HG03175 (cell line): ENCODE data around the gene ECM1.

Source experiments
- ATAC-seq: cut with Tn5 transposase; IDR thresholded peaks from one replicate; pipeline ENCODE4 v1.9.1; 2021; ENCODE audit warnings: mild to moderate bottlenecking, moderate library complexity; ENCODE audit not compliant: unreplicated experiment

The ECM1 gene

GRCh38 chr1:150507912-150508864 lies at the start of gene ECM1:
Gene ECM1, plus strand, starts transcription at chr1:150508109. Its CDS starts 101 bp downstream, at chr1:150508210.
- ATAC-seq = no peak

DNA sequence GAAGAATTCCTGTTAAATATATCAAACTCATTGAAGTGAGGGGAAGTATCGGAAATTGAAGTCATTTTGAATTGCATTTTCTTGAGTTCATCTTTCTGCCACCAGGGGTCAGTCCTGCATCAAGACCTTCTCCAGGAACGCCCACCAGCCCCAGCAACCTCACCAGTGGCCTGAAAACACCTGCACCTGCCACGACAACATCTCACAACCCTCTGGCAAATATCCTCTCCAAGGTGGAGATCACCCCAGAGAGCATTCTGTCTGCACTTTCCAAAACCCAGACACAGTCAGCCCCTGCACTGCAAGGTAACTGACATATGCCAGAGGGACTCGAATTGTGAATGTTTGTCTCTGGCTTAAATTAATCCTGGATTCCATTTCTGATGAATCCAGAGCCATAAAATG lies 43.5 kb upstream of the ECM1 start:
- ATAC-seq = no peak

DNA sequence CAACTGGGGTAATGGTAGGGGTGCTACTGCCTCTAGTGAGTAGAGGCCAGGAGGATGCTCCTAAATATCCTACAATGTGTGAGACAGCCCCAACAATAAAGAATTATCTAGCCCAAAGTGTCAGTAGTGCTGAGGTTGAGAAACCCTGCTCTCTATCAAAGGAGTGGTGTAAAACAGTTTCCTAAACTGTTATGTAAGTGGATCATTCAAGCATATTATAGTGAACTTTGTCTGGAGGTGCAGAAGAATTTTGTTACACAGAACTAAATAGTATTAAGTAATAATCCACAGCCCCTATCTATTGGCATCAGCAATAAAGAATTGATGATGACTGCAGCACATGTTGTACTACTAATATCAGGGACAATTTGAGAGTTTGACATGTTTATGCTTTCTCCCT lies 40.9 kb upstream of the ECM1 start:
- ATAC-seq = no peak

GRCh38 chr1:150469291-150469690 lies 38.6 kb upstream of the ECM1 start:
- ATAC-seq = no peak

DNA sequence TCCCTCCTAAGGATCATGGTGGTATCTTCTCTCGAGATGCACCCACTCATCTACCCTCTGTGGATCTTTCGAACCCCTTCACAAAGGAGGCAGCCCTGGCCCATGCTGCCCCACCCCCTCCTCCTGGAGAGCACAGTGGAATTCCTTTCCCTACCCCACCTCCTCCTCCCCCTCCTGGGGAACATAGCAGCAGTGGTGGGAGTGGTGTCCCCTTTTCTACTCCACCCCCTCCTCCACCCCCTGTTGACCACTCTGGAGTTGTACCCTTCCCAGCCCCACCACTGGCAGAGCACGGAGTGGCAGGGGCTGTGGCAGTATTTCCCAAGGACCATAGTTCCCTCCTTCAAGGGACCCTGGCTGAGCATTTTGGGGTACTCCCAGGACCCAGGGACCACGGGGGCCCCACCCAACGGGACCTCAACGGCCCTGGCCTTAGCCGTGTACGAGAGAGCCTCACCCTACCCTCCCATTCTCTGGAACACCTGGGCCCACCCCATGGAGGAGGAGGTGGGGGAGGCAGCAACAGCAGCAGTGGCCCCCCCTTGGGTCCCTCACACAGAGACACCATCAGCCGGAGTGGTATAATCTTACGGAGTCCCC lies 35.2 kb upstream of the ECM1 start:
- no peak for ATAC-seq

- ATAC-seq = no peak
These were observed 34.2 kb upstream of the ECM1 start for GRCh38 chr1:150473659-150474058.

- no peak for ATAC-seq
These were observed 33.0 kb upstream of the ECM1 start for GRCh38 chr1:150474869-150475268.

DNA sequence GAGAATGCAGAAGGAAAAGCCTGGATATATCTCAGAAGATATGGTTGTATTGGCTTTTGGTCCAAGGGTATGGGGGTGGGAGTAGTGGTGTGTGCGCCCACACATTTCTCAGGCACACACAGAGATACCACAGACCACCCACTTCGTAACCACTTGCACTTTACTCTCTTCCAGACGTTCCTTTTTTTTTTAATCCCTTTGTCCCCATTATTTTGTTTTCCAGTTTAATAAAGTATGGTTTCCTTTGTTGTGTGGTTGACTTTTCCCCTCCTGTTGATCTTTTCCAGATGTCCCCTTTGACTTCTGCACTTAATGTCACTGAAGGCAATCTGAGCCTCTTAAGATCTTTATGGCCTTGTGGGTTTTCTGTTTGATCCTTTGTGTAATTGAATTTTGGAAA lies 31.2 kb upstream of the ECM1 start:
- no peak for ATAC-seq

GRCh38 chr1:150477320-150477719 lies 30.6 kb upstream of the ECM1 start:
- ATAC-seq = no peak

- ATAC-seq = no peak
These were observed 30.2 kb upstream of the ECM1 start for GRCh38 chr1:150477733-150478132.

- ATAC-seq = no peak
These were observed 28.5 kb upstream of the ECM1 start for GRCh38 chr1:150479370-150479769.

DNA sequence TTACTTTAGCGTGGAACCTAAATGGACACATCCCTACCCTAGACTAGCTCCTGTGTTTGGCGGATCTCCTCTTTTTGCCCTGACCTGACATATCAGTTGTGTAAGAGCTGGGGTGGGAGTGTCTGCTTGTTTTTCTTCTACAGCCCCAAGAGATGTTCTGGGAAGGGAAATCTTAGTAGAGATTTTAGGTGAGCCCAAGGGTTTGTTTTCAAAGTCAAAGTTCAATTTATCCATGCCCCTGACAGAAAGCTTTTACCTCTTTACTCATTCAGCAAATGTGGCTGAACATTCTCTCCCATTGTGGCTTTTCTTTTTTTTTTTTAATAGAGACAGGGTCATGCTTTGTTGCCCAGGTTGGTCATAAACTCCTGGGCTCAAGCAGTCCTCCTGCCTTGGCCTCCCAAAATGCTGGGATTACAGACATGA lies 28.0 kb upstream of the ECM1 start:
- ATAC-seq = no peak

- no peak for ATAC-seq
These were observed 23.5 kb upstream of the ECM1 start for GRCh38 chr1:150484431-150484830.

DNA sequence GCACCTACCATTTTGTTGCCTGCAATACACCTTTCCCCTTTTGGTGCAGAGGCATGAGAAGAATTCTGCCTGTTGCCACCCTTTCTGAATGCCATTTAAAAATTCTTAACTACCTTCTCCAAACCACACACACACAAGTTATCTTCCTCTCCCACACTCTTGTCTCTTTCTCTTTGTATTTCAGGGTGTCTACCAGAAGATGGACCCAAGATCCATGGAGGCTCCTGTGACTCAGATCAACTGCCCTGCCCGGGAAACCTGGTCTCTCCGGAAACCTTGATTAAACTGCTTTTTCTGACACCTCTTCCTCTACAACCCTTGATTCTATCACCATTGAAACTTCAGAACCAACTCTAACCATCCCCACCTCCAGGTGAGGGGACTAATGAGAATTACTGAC lies 23.0 kb upstream of the ECM1 start:
- no peak for ATAC-seq

GRCh38 chr1:150486966-150487762 lies 20.7 kb upstream of the ECM1 start, which contains the start of gene TARS2:
Gene TARS2, plus strand, starts transcription at chr1:150487419. Its CDS starts 32 bp downstream, at chr1:150487451.
- ATAC-seq = peak; percentile 100

DNA sequence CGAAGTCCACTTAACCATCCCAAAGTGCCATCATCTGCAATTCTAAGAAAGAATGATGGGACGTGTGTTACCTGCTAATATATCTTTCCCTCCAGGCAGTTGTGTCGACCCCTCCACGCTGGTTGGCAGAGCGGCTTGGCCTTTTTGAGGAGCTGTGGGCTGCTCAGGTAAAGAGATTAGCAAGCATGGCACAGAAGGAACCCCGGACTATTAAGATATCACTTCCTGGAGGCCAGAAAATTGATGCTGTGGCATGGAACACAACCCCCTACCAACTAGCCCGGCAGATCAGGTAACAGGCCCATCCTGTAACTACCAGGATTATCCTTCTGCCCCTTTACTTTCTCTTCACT lies 20.2 kb upstream of the ECM1 start:
- no peak for ATAC-seq

DNA sequence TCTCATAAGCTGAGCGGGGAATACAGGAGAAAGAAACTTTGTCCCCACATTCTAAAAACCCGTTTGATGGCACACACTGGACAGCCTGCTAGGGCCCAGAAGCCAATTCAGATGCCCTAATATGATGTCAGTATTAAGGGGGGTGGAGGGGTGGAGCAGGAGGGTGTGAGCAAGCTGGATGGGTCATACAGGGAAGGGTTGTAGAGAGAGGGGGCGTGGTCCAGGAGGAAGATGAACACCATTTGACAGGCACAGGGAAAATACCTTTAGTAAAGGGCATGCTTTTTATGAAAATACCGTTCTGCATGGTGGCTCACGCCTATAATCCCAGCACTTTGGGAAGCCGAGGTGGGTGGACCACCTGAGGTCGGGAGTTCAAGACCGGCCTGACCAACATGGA lies 14.7 kb upstream of the ECM1 start:
- ATAC-seq = no peak

DNA sequence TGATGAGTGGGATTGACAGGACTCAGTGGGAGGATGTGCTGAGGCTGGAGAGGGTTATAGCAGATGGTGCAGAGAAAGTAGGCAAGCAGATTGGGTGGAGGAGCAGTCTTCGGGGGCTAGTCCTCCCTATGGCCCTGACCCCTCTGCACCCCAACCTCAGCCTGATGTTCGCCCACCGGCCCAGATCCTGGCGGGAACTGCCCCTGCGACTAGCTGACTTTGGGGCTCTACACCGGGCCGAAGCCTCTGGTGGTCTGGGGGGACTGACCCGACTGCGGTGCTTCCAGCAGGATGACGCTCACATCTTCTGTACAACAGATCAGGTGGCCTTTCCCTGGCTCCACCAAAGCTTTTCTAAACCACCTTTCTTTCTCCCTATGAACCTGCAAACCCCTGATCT lies 9.6 kb upstream of the ECM1 start:
- no peak for ATAC-seq

GRCh38 chr1:150505431-150505830 lies 2.5 kb upstream of the ECM1 start:
- no peak for ATAC-seq

DNA sequence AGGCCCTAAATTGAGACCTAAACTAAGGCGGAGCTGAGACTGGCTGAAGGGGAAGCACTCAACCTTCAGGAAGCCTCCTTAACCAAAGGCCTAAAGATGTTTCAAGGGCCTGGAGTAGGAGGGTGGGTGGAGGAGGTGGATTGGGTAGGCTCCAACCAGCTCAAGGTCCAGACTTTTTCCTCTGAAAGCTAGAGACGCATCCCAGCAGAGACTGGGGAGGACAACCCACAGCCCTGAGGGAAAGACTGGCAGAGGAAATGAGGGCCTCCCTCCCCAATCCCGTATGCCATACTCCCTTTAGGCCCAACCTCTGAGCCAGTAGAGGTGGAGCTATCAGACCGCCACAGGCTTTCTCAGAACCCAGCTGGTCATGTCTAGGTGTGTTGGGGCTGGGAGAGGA lies 1.1 kb downstream of the ECM1 start:
- no peak for ATAC-seq

DNA sequence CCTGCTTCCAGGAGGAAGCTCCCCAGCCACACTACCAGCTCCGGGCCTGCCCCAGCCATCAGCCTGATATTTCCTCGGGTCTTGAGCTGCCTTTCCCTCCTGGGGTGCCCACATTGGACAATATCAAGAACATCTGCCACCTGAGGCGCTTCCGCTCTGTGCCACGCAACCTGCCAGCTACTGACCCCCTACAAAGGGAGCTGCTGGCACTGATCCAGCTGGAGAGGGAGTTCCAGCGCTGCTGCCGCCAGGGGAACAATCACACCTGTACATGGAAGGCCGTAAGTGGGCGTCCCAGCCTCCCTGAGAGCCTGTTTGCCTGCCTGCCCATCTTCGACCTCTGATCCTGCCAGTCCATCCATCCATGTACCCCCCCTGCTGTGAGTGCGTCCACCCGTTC lies 3.6 kb downstream of the ECM1 start:
- no peak for ATAC-seq
